NCI-H2081 treated with DMSO at 0.1 percent for 48 hours (cell line): ENCODE results near the gene LMAN1.

Experiments
- DNase-seq: peaks from one replicate; lab custom pipeline; 2025; lab: John Stamatoyannopoulos, UW

The LMAN1 gene

DNA sequence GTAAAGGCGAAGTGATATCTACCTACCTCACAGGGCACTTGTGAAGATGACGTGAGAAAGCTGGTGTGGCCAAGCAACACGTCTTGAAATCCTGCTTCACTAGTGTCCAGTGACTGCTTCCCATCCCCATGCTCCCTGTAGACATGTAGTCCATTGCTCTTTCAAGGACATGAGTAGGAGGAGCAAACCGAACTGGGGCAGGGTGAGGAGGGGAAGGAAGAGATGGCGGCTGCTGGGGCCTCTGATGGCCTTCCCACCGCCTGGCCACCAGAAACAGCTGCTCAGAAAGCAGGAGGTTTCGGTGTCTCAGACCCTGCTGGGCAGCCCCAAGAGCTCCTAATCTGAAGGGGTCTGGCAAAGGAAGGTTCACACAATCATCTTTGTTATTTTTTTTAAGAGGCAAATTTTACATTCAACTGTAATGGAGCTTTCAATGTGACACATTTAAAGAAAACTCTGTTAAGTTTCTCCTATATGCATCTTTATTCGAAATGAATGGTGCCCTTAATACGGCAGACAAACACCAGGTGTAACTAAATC, 55.3 kb downstream of the LMAN1 start:
- DNase-seq, result no peak

DNA sequence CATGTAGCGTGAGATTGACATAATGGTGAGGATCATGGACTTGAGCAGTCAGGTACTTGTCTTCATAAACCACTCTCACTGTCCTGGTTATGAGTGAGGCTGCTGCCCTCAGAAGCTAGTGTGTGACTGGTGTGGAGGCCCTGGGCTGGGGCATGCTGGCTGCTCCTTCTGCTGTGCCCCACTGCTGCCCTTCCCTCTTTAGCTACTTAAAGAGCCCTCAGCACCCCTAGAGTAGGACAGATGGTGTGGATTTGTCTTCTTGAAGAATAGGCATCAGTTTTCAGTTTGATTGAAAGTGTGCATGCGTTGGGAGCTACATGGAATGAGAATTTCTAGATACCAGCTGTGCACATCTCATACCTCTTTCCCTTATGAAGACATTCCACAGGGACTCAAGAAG, 56.1 kb downstream of the LMAN1 start:
- no peak for DNase-seq

GRCh38 chr18:59301929-59302328, 57.1 kb downstream of the LMAN1 start:
- DNase-seq, result no peak

GRCh38 chr18:59300676-59301285, 58.3 kb downstream of the LMAN1 start:
- DNase-seq, result no peak

- no peak for DNase-seq
Observed at GRCh38 chr18:59298871-59299270, 60.2 kb downstream of the LMAN1 start.

GRCh38 chr18:59293317-59293716, 65.7 kb downstream of the LMAN1 start:
- DNase-seq, result no peak

- no peak for DNase-seq
Observed at GRCh38 chr18:59286341-59286740, 72.7 kb downstream of the LMAN1 start.

DNA sequence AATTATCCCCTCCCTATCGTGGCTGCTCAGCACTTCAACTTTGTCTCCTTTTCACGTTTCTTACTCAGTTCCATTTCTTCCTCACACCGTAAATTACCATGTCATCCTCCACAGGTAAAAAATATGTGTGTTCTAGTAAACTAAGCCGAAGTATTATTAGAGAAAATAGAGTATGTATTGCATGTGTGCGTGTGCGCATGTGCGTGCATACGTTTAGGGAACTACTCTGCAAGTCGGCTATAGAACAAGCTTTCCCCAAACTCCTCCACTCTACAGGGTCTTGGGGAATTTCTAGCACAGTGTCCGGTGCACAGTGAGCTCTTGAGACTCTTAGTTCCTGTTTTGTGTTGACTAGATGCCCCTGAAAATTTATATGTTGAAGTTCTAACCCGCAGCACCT, 76.7 kb downstream of the LMAN1 start:
- no peak for DNase-seq

DNA sequence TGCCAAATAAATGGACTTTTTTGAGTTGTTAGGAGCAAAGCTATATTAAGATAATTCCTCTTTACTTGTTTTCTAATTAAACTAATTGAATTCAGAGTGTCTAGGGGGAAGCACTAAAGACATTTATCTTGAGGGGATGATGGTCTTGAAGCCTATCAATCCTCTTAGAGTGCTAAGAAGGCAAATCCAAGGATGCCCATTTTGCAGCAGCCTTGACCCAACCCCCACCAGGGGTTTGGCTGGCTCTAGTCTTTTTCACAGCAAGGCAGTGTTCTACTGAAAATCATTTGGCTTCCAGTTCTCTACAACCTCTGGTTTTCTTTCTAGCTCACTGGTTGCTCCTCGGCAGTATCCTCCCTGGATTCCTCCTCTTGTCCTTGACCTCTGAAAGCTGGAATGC, 79.3 kb downstream of the LMAN1 start:
- no peak for DNase-seq

DNA sequence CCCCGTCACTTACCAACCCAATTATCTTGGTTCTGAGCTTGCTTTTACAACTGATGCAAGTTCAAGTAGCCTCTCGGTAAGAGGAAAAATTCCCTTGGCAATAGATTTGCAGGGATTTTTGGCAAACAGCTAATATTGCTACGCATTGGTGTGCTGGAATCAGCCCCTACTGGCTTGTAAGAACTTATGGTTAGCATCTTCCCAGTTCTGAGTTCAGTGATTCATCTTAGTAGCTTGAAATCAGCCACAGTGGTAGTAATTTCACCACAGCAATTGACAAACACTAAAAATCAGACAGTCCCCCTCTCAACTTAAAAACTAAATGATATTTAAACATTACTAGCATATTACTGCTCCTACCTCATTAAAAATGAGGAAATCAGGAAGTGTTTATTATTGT, 79.9 kb downstream of the LMAN1 start:
- DNase-seq, result no peak

DNA sequence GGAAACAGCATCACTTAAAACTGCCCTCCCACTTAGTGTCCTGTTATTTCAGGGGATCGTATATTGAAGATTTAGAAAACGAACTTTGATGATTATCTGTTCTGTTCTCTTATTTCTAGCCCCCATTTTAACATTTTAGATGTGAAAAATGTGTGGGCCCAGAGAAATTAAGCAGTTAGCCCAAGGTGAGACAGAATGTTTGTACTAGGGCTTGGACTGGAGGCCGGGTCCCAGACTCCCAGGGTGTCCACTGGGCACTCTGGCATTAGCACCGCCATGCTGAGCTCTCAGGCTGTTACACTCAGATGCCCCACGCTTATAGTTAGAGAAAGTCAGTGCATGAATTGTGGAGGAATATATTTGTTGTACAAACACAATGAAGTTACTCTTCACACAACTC, 80.3 kb downstream of the LMAN1 start:
- no peak for DNase-seq
